HL-60 (cell line): ENCODE measurements around the gene DDX46.

Experiments
- CTCF ChIP-seq: IDR thresholded peaks from one replicate; pipeline ENCODE4 v1.5.1; 2011; ENCODE audit warnings: low read length, control low read depth, inconsistent platforms; ENCODE audit not compliant: insufficient read depth
- GABPA ChIP-seq: IDR thresholded peaks from 2 replicates; pipeline ENCODE4 v1.6.1; 2012; ENCODE audit warnings: low read depth
- POLR2AphosphoS5 ChIP-seq: IDR thresholded peaks from 2 replicates; pipeline ENCODE4 v1.6.1; 2012; ENCODE audit warnings: low read depth

GRCh38 chr5:134813407-134813806, 54.8 kb downstream of the DDX46 start:
- TF ChIP-seq POLR2AphosphoS5 = no peak
- TF ChIP-seq CTCF = no peak
- TF ChIP-seq GABPA = no peak
